H1 (cell line): ENCODE data around the gene KCNIP3. TPM values are rescaled to one million over a fixed set of nuclear protein-coding genes. Genes with fewer than 3 reads are reported as not detected.

Experiments used
- CTCF ChIA-PET: fragments of 300-600 bp; sonication (Branson Sonifier 250); formaldehyde crosslinking; loops from one replicate; lab custom pipeline; 2021; ENCODE audit not compliant: partially characterized antibody; lab: Charles Lee
- POLR2A ChIA-PET: fragments of 300-600 bp; sonication (Branson Sonifier 250); formaldehyde crosslinking; loops from one replicate; lab custom pipeline; 2021; ENCODE audit warnings: inconsistent platforms; ENCODE audit not compliant: partially characterized antibody; lab: Charles Lee
- DNase-seq, 2 experiments: peaks; one replicate each; pipeline versions ENCODE4 v3.0.0 to v3.0.0-alpha.2; 2010 to 2022; ENCODE audit warnings: low spot score in 2 of 2, low read depth in 1 of 2, mixed read lengths in 1 of 2
- FAIRE-seq: peaks from 2 replicates; lab custom pipeline; 2011; peaks lifted over from hg19 to GRCh38; lab: Jason Lieb, UNC
- H2AFZ ChIP-seq: 2 replicates; pipeline ENCODE4 v1.8.1; 2012; ENCODE audit warnings: low read length, inconsistent platforms
- H2AK5ac ChIP-seq: 2 replicates; pipeline ENCODE4 v1.6.1; 2013; ENCODE audit warnings: low read depth, low read length
- H2BK120ac ChIP-seq: replicated peaks from 2 replicates; pipeline ENCODE3; 2013; ENCODE audit warnings: low read depth, low read length, inconsistent platforms
- H2BK12ac ChIP-seq: 2 replicates; pipeline ENCODE4 v1.6.1; 2013; ENCODE audit warnings: low read depth, low read length
- H2BK15ac ChIP-seq: 2 replicates; pipeline ENCODE4 v1.6.1; 2013; ENCODE audit warnings: low read length
- H2BK20ac ChIP-seq: 2 replicates; pipeline ENCODE4 v1.6.1; 2013; ENCODE audit warnings: low read length
- H2BK5ac ChIP-seq: 2 replicates; pipeline ENCODE4 v1.6.1; 2013; ENCODE audit warnings: low read depth, low read length
- H3K14ac ChIP-seq: 2 replicates; pipeline ENCODE4 v1.6.1; 2013; ENCODE audit warnings: inconsistent platforms; ENCODE audit not compliant: insufficient read length
- H3K18ac ChIP-seq: 2 replicates; pipeline ENCODE4 v1.6.1; 2013; ENCODE audit warnings: low read length; ENCODE audit errors: extremely low read depth
- H3K23ac ChIP-seq: 2 replicates; pipeline ENCODE4 v1.6.1; 2013; ENCODE audit warnings: inconsistent platforms; ENCODE audit not compliant: insufficient read length
- H3K23me2 ChIP-seq: 2 replicates; pipeline ENCODE4 v1.6.1; 2013; ENCODE audit warnings: low read depth, low read length
- H3K27ac ChIP-seq: 2 replicates; pipeline ENCODE4 v1.6.1; 2011; ENCODE audit warnings: low read depth, low read length, inconsistent platforms
- H3K27me3 ChIP-seq, 4 experiments: replicated peaks in 1 of 4; 1 replicate in 1 of 4; 2 replicates in 3 of 4; pipeline versions ENCODE4 v1.6.1 to v1.8.1; 2011 to 2013; ENCODE audit warnings: low read length in 3 of 4, mild to moderate bottlenecking in 3 of 4, inconsistent platforms in 2 of 4, mixed read lengths in 2 of 4, moderate library complexity in 1 of 4; ENCODE audit not compliant: control insufficient read depth in 3 of 4, insufficient read depth in 3 of 4; ENCODE audit errors: extremely low read depth in 1 of 4
- H3K36me3 ChIP-seq, 4 experiments: 2 replicates each; pipeline versions ENCODE4 v1.6.1 to v1.8.1; 2011 to 2013; ENCODE audit warnings: mild to moderate bottlenecking in 4 of 4, low read length in 3 of 4, moderate library complexity in 2 of 4, control low read depth in 1 of 4, inconsistent platforms in 1 of 4; ENCODE audit not compliant: insufficient read depth in 4 of 4, control insufficient read depth in 2 of 4
- H3K4ac ChIP-seq: replicated peaks from 2 replicates; pipeline ENCODE3; 2013; ENCODE audit warnings: low read length, low read depth, mixed read lengths, inconsistent platforms; ENCODE audit not compliant: insufficient read length
- H3K4me1 ChIP-seq, 4 experiments: replicated peaks in 1 of 4; 1 replicate in 1 of 4; 2 replicates in 3 of 4; pipeline versions ENCODE4 v1.6.1 to v1.8.1; 2011 to 2013; ENCODE audit warnings: low read length in 3 of 4, inconsistent platforms in 2 of 4, mixed read lengths in 1 of 4; ENCODE audit not compliant: insufficient read depth in 4 of 4, control insufficient read depth in 3 of 4
- H3K4me2 ChIP-seq, 2 experiments: 2 replicates each; pipeline versions ENCODE4 v1.6.1 to v1.8.1; 2011 to 2013; ENCODE audit warnings: low read depth in 2 of 2, low read length in 2 of 2, control low read depth in 1 of 2, inconsistent platforms in 1 of 2, mild to moderate bottlenecking in 1 of 2; ENCODE audit not compliant: insufficient read depth in 1 of 2
- H3K4me3 ChIP-seq, 4 experiments: fragments of 200-600, 300-600 bp in 1 of 4; sonication (generic), shearing (Covaris generic), sonication (Bioruptor Twin) in 1 of 4; 2 replicates each; pipeline versions ENCODE4 v1.5.1 to v1.8.1; 2011 to 2016; ENCODE audit warnings: low read length in 4 of 4, low read depth in 3 of 4, control low read depth in 2 of 4, inconsistent platforms in 2 of 4, mild to moderate bottlenecking in 2 of 4, mixed read lengths in 1 of 4, moderate library complexity in 1 of 4; ENCODE audit not compliant: insufficient read depth in 2 of 4; ENCODE audit errors: extremely low read depth in 1 of 4
- H3K56ac ChIP-seq: replicated peaks from 2 replicates; pipeline ENCODE3; 2013; ENCODE audit warnings: low read depth, mild to moderate bottlenecking, mixed read lengths, low read length, inconsistent platforms; ENCODE audit not compliant: insufficient read length
- H3K79me1 ChIP-seq: 2 replicates; pipeline ENCODE4 v1.6.1; 2013; ENCODE audit warnings: low read depth, low read length, control low read depth
- H3K79me2 ChIP-seq, 2 experiments: 2 replicates each; pipeline versions ENCODE4 v1.6.1 to v1.8.1; 2012 to 2013; ENCODE audit warnings: low read length in 2 of 2, mild to moderate bottlenecking in 2 of 2, inconsistent platforms in 1 of 2; ENCODE audit not compliant: insufficient read depth in 2 of 2, control insufficient read depth in 1 of 2
- H3K9ac ChIP-seq, 4 experiments: replicated peaks in 1 of 4; 1 replicate in 1 of 4; 2 replicates in 3 of 4; pipeline versions ENCODE4 v1.6.1 to v1.8.1; 2011 to 2013; ENCODE audit warnings: low read depth in 3 of 4, low read length in 3 of 4, control low read depth in 2 of 4, mild to moderate bottlenecking in 2 of 4, moderate library complexity in 2 of 4, inconsistent platforms in 1 of 4; ENCODE audit errors: extremely low read depth in 1 of 4
- H3K9me3 ChIP-seq, 2 experiments: 2 replicates each; pipeline versions ENCODE4 v1.6.1 to v1.8.1; 2012 to 2013; ENCODE audit warnings: mild to moderate bottlenecking in 2 of 2, moderate library complexity in 2 of 2, control low read depth in 1 of 2, inconsistent platforms in 1 of 2, low read depth in 1 of 2, low read length in 1 of 2, mixed read lengths in 1 of 2; ENCODE audit not compliant: insufficient read depth in 2 of 2
- H4K20me1 ChIP-seq, 2 experiments: replicated peaks in 1 of 2; 2 replicates each; pipeline versions ENCODE3 to v1.8.1; 2011 to 2013; ENCODE audit warnings: inconsistent platforms in 2 of 2, low read length in 2 of 2, mild to moderate bottlenecking in 1 of 2; ENCODE audit not compliant: insufficient read depth in 2 of 2, control insufficient read depth in 1 of 2
- H4K5ac ChIP-seq: 2 replicates; pipeline ENCODE4 v1.6.1; 2013; ENCODE audit warnings: low read length, low read depth, mixed read lengths, inconsistent platforms; ENCODE audit not compliant: insufficient read length
- H4K8ac ChIP-seq: 2 replicates; pipeline ENCODE4 v1.8.0; 2013; ENCODE audit warnings: mild to moderate bottlenecking, moderate library complexity, low read length, inconsistent platforms; ENCODE audit not compliant: insufficient read depth; ENCODE audit errors: extremely low read depth
- H4K91ac ChIP-seq: replicated peaks from 2 replicates; pipeline ENCODE3; 2013; ENCODE audit warnings: low read length, mixed read lengths, inconsistent platforms; ENCODE audit not compliant: insufficient read length
- BRCA1 ChIP-seq: IDR thresholded peaks from 2 replicates; pipeline ENCODE4 v1.6.1; 2012; ENCODE audit warnings: low read depth, low read length, improper control_type of control experiment
- CHD2 ChIP-seq: IDR thresholded peaks from 2 replicates; pipeline ENCODE4 v1.6.1; 2012; ENCODE audit warnings: low read length, improper control_type of control experiment
- FOSL1 ChIP-seq: IDR thresholded peaks from 2 replicates; pipeline ENCODE4 v1.6.1; 2011; ENCODE audit warnings: mild to moderate bottlenecking, low read depth, low read length, moderate library complexity; ENCODE audit not compliant: insufficient read depth
- MAFK ChIP-seq: IDR thresholded peaks from 2 replicates; pipeline ENCODE4 v1.6.1; 2012; ENCODE audit warnings: low read depth, mild to moderate bottlenecking, improper control_type of control experiment, low read length
- RAD21 ChIP-seq, 2 experiments: IDR thresholded peaks in 1 of 2; conservative IDR thresholded peaks in 1 of 2; 2 replicates each; pipeline ENCODE4 v1.6.1; 2011; ENCODE audit warnings: low read depth in 2 of 2, low read length in 2 of 2, improper control_type of control experiment in 1 of 2, inconsistent platforms in 1 of 2, mild to moderate bottlenecking in 1 of 2, moderate library complexity in 1 of 2
- RXRA ChIP-seq: IDR thresholded peaks from 2 replicates; pipeline ENCODE4 v1.6.1; 2011; ENCODE audit warnings: low read depth, mild to moderate bottlenecking, low read length, moderate library complexity; ENCODE audit not compliant: insufficient read depth
- SAP30 ChIP-seq: fragments of 300-600 bp; sonication (generic); IDR thresholded peaks from 2 replicates; pipeline ENCODE4 v1.7.1; 2012; ENCODE audit warnings: low read length, moderate library complexity, mild to moderate bottlenecking, inconsistent platforms; ENCODE audit not compliant: insufficient read depth, insufficient replicate concordance
- WGBS, 2 experiments: shearing (Covaris generic) in 1 of 2; methylation state at CpG; one replicate each; pipeline versions ENCODE4 v1.1.6 to v1.1.7; 2013 to 2015; ENCODE audit warnings: low lambda C conversion rate in 2 of 2, mixed read lengths in 2 of 2, inconsistent platforms in 1 of 2, low coverage in 1 of 2, missing lambda C conversion rate in 1 of 2; ENCODE audit not compliant: insufficient replicate concordance in 2 of 2, insufficient coverage in 1 of 2, insufficient read length in 1 of 2; ENCODE audit errors: extremely low coverage in 1 of 2, missing lambda C conversion rate in 1 of 2; 5-methylcytosine and 5-hydroxymethylcytosine counted together
- polyA plus RNA-seq, 7 experiments: library from polyadenylated mRNA; depleted of rRNA in 3 of 7; stranded (reverse) in 5 of 7; unstranded in 2 of 7; fragments of >200 nt in 5 of 7; fragments of 200-250 nt in 2 of 7; gene quantifications; 1 replicate in 5 of 7; 2 replicates in 1 of 7; 4 replicates in 1 of 7; pipeline versions ENCODE4 v1.2.1 to v1.2.3, GENCODE V29; 2011 to 2013; ENCODE audit warnings: missing spikeins in 2 of 7, mixed read lengths in 2 of 7
- total RNA-seq: library from RNA; stranded (reverse); fragmentation: NEBNext Ultra II Directional; extraction: Animal tissue kit (Norgen Biotek cat#: 25700); gene quantifications from 2 replicates; pipeline ENCODE4 v1.2.1, GENCODE V29; 2021
- TF ChIP-seq, protein P1 (sequence below): IDR thresholded peaks from 2 replicates; pipeline ENCODE4 v1.6.1; 2012; ENCODE audit warnings: low read length, inconsistent platforms
- TF ChIP-seq, protein P2 (sequence below): IDR thresholded peaks from 2 replicates; pipeline ENCODE4 v1.6.1; 2011; ENCODE audit warnings: low read length, improper control_type of control experiment
- TF ChIP-seq, protein P3 (sequence below): IDR thresholded peaks from 2 replicates; pipeline ENCODE4 v1.6.1; 2012; ENCODE audit warnings: inconsistent platforms

The KCNIP3 gene
- total and polyA plus RNA-seq, 2 of the 8 experiments (the other 6 are each of a cell fraction or from before 2014, with no cell fraction given): 0.33 to 1.9 TPM

DNA sequence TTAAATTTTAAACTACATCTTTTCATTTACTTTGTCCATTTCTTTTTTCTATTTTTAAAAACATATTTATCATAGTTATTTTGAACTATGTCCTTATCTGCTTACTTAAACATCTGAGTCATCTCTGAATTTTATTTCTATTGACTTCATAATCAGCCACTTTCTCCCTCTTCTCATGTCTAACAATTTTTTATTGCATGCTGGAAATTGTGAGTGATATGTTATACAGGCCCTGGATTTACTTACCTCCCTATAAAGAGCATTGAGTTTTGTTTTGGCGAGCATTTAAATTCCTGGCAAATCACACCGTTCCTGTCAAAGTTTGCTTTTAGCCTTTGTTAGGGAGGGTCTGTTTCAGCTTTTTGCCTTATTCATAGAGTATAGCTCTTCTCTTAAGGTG, 39.3 kb downstream of the KCNIP3 start:
- Histone ChIP-seq H4K20me1 (no peaks in the 10 kb centered on the region), H3K36me3 (no peaks in the 10 kb centered on the region; a peak in 1 of 8 replicates), H3K4me3 (no peak overlapping the region), H3K23me2 (no peaks in the 10 kb centered on the region), H2BK12ac (no peak overlapping the region), H3K56ac (no peak overlapping the region), H4K5ac (no peak overlapping the region), H3K79me1 (no peaks in the 10 kb centered on the region), H3K9me3 (peaks cover 74 to 93% of the 10 kb centered on the region in 2 experiments), H4K8ac (no peak overlapping the region), H3K23ac (no peak overlapping the region), H3K27ac (no peak overlapping the region), H3K4me2 (no peak overlapping the region), H3K18ac (no peak overlapping the region), H3K14ac (no peak overlapping the region), H2BK20ac (no peak overlapping the region), H2BK120ac (no peak overlapping the region), H3K9ac (no peak overlapping the region), H2AK5ac (no peak overlapping the region), H3K79me2 (no peaks in the 10 kb centered on the region), H3K27me3 (no peaks in the 10 kb centered on the region; a peak in 1 of 7 replicates), H2BK15ac (no peak overlapping the region), H2BK5ac (no peak overlapping the region), H3K4ac (no peak overlapping the region), H2AFZ (no peak overlapping the region), H3K4me1 (no peaks in the 10 kb centered on the region), H4K91ac (no peak overlapping the region)
- 78% methylated on average over 2 of the region's 2 CpGs; no CpG with 5 or more reads in 1 of the 2 experiments for WGBS, 2 experiments
- DNase-seq (no peak), FAIRE-seq (no peak)
- POLR2A ChIA-PET: no interaction called here
- CTCF ChIA-PET: interaction anchor here (1.3 kb wide), 1 partner anchor 8 kb away, joined by 3 read pairs; no protein-coding TSS in a partner anchor
- TF ChIP-seq BRCA1 (no peak), SAP30 (no peak), RXRA (no peak), RAD21 (IDR thresholded peaks at IDR 0.05 in 1 of 2, conservative IDR thresholded peaks at IDR 0.05 in 1 of 2; ENCODE audit: low read depth in 2 of 2, low read length in 2 of 2) (no peak), FOSL1 (no peak), CHD2 (no peak), MAFK (no peak)
- TF ChIP-seq, protein P1, sequence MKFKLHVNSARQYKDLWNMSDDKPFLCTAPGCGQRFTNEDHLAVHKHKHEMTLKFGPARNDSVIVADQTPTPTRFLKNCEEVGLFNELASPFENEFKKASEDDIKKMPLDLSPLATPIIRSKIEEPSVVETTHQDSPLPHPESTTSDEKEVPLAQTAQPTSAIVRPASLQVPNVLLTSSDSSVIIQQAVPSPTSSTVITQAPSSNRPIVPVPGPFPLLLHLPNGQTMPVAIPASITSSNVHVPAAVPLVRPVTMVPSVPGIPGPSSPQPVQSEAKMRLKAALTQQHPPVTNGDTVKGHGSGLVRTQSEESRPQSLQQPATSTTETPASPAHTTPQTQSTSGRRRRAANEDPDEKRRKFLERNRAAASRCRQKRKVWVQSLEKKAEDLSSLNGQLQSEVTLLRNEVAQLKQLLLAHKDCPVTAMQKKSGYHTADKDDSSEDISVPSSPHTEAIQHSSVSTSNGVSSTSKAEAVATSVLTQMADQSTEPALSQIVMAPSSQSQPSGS: no peak
- TF ChIP-seq, protein P2, sequence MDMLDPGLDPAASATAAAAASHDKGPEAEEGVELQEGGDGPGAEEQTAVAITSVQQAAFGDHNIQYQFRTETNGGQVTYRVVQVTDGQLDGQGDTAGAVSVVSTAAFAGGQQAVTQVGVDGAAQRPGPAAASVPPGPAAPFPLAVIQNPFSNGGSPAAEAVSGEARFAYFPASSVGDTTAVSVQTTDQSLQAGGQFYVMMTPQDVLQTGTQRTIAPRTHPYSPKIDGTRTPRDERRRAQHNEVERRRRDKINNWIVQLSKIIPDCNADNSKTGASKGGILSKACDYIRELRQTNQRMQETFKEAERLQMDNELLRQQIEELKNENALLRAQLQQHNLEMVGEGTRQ: no peak
- TF ChIP-seq, protein P3, sequence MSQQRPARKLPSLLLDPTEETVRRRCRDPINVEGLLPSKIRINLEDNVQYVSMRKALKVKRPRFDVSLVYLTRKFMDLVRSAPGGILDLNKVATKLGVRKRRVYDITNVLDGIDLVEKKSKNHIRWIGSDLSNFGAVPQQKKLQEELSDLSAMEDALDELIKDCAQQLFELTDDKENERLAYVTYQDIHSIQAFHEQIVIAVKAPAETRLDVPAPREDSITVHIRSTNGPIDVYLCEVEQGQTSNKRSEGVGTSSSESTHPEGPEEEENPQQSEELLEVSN: no peak
